PC-9 (cell line): ENCODE results near the gene COL8A2. TPM values are rescaled to one million over a fixed set of nuclear protein-coding genes. Genes with fewer than 3 reads are reported as not detected.

Experiments used
- BruUV-seq: library from RNA; stranded (reverse); fragments of 400-500 nt; replicated peaks from 2 replicates; lab custom pipeline; 2021; lab: Mats Ljungman, UMichigan
- CTCF ChIA-PET: fragments of 300-600 bp; sonication (Branson Sonifier 250); formaldehyde crosslinking; loops from one replicate; lab custom pipeline; 2022; ENCODE audit warnings: antibody characterized with exemption; lab: Charles Lee
- POLR2A ChIA-PET: fragments of 300-600 bp; sonication (Branson Sonifier 250); formaldehyde crosslinking; loops from one replicate; lab custom pipeline; 2022; ENCODE audit warnings: antibody characterized with exemption; ENCODE audit not compliant: unreplicated experiment; lab: Charles Lee
- DNase-seq, 2 experiments: peaks; one replicate each; pipeline versions ENCODE4 v3.0.0 to v3.0.0-alpha.2; 2015 to 2022; ENCODE audit warnings: mixed read lengths in 1 of 2
- H2AFZ ChIP-seq: fragments of 200-600 bp; sonication (generic); 2 replicates; pipeline ENCODE4 v1.8.1; 2017; ENCODE audit warnings: antibody characterized with exemption
- H3F3A ChIP-seq: fragments of 200-600 bp; sonication (generic); 2 replicates; pipeline ENCODE4 v1.8.1; 2017; ENCODE audit warnings: antibody characterized with exemption, mild to moderate bottlenecking, low read depth; ENCODE audit not compliant: insufficient read depth
- H3K27ac ChIP-seq: fragments of 200-600 bp; sonication (generic); 2 replicates; pipeline ENCODE4 v1.6.1; 2016; ENCODE audit warnings: mixed run types
- H3K27me3 ChIP-seq: fragments of 200-600 bp; sonication (generic); 2 replicates; pipeline ENCODE4 v1.6.1; 2016; ENCODE audit warnings: low read depth, mixed run types; ENCODE audit not compliant: insufficient read depth
- H3K36me3 ChIP-seq: fragments of 200-600 bp; sonication (generic); 2 replicates; pipeline ENCODE4 v1.6.1; 2016; ENCODE audit warnings: low read depth, mixed run types
- H3K4me1 ChIP-seq: fragments of 200-600 bp; sonication (generic); replicated peaks from 2 replicates; pipeline ENCODE4 v1.6.1; 2016; ENCODE audit warnings: mixed run types; ENCODE audit not compliant: insufficient read depth
- H3K4me2 ChIP-seq: fragments of 200-600 bp; sonication (generic); 2 replicates; pipeline ENCODE4 v1.6.1; 2017; ENCODE audit warnings: mixed run types
- H3K4me3 ChIP-seq: fragments of 200-600 bp; sonication (generic); 2 replicates; pipeline ENCODE4 v1.6.1; 2016; ENCODE audit warnings: mixed run types
- H3K79me2 ChIP-seq: fragments of 200-600 bp; sonication (generic); 2 replicates; pipeline ENCODE4 v1.6.1; 2017; ENCODE audit warnings: low read depth, mixed run types
- H3K9me2 ChIP-seq: fragments of 200-600 bp; sonication (generic); 2 replicates; pipeline ENCODE4 v1.8.1; 2017; ENCODE audit warnings: mild to moderate bottlenecking; ENCODE audit not compliant: insufficient read depth
- H3K9me3 ChIP-seq: fragments of 200-600 bp; sonication (generic); 2 replicates; pipeline ENCODE4 v1.8.1; 2016; ENCODE audit warnings: low read depth; ENCODE audit not compliant: insufficient read depth
- H4K20me1 ChIP-seq: fragments of 200-600 bp; sonication (generic); 2 replicates; pipeline ENCODE4 v1.8.1; 2017; ENCODE audit not compliant: insufficient read depth
- EZH2 ChIP-seq: fragments of 200-600 bp; sonication (generic); IDR thresholded peaks from 2 replicates; pipeline ENCODE4 v1.8.0; 2017; ENCODE audit warnings: antibody characterized with exemption, low read depth
- intact Hi-C: fragments of 100-400 bp; cut with micrococcal nuclease; formaldehyde crosslinking; loops from one replicate; pipeline ENCODE4 v1.10.0; 2022; ENCODE audit not compliant: unreplicated experiment
- total RNA-seq: library from RNA; stranded (reverse); gene quantifications from 2 replicates; pipeline ENCODE4 v1.2.3, GENCODE V29; 2021
- TF ChIP-seq, protein P1 (sequence below): fragments of 200-600 bp; sonication (generic); conservative IDR thresholded peaks from 2 replicates; pipeline ENCODE4 v1.6.1; 2017; ENCODE audit warnings: mixed run types, antibody characterized with exemption, mild to moderate bottlenecking, moderate library complexity

Gene COL8A2
- total RNA-seq, 1 experiment from 2014 or later = 0.20 TPM

DNA sequence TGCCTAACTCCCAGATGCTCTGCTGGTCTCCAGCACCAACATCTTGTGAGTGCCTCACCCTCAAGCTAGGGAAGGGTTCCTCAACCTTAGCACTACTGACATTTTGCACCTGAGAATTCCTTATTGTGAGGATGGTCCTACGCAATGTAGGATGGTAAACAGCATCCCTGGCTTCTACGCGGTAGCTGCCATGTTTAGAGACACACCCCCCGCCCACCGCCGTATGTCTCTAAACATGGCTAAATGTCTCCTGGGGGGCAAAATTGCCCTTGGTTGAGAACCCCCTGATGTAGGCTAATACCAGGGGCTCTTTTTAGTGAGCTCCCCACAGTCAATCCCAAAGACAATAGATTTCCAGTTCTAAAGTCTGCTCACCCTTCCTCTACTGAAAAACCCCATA is 28.5 kb upstream of the COL8A2 start:
- H2AFZ ChIP-seq = no peak overlapping the region
- no peak overlapping the region for H3K27ac ChIP-seq
- DNase-seq = no peak
- H4K20me1 ChIP-seq = peaks cover 8% of the 10 kb centered on the region; the same call in 1 of the 2 replicates
- POLR2A ChIA-PET = interaction anchor here (0.9 kb wide), 1 partner anchor 81 kb away, joined by 9 read pairs; no protein-coding TSS in a partner anchor
- H3K79me2 ChIP-seq = peaks cover 32% of the 10 kb centered on the region
- no peaks in the 10 kb centered on the region for H3K36me3 ChIP-seq
- no peak overlapping the region for H3K4me3 ChIP-seq
- CTCF ChIA-PET = no interaction called here
- intact Hi-C loops = no loop called here
- H3K9me2 ChIP-seq = no peaks in the 10 kb centered on the region
- H3K27me3 ChIP-seq = no peaks in the 10 kb centered on the region
- peaks cover 44% of the 10 kb centered on the region for H3K4me1 ChIP-seq
- peaks cover 10% of the 10 kb centered on the region for H3F3A ChIP-seq
- no peak overlapping the region for H3K4me2 ChIP-seq
- no TSS peak for BruUV-seq
- H3K9me3 ChIP-seq = no peaks in the 10 kb centered on the region
- no peak for TF ChIP-seq EZH2
- TF ChIP-seq, protein P1, sequence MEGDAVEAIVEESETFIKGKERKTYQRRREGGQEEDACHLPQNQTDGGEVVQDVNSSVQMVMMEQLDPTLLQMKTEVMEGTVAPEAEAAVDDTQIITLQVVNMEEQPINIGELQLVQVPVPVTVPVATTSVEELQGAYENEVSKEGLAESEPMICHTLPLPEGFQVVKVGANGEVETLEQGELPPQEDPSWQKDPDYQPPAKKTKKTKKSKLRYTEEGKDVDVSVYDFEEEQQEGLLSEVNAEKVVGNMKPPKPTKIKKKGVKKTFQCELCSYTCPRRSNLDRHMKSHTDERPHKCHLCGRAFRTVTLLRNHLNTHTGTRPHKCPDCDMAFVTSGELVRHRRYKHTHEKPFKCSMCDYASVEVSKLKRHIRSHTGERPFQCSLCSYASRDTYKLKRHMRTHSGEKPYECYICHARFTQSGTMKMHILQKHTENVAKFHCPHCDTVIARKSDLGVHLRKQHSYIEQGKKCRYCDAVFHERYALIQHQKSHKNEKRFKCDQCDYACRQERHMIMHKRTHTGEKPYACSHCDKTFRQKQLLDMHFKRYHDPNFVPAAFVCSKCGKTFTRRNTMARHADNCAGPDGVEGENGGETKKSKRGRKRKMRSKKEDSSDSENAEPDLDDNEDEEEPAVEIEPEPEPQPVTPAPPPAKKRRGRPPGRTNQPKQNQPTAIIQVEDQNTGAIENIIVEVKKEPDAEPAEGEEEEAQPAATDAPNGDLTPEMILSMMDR = no peak

DNA sequence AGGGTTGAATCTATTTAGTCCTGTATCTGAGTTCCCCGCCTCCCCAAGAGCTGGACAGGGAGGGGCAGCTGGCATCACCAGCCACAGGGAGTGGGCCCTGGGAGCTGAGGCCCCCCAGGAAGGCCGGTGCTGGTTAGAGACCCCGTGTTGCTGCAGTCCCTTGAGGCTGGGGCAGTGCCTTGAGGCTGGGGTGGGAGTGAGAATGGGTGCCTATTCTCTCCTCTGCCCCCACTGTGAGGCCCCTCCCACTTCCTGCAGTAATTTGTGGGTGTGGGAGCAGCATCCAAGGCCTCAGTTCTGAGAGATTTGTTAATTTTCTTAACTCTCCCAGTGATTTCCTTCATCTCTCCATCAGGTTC is 26.8 kb upstream of the COL8A2 start:
- ChIA-PET POLR2A (interaction anchor here (1.0 kb wide), 1 partner anchor 11 kb away, joined by 3 read pairs; no protein-coding TSS in a partner anchor), CTCF (interaction anchor here (2.9 kb wide), 1 partner anchor 11 kb away, joined by 12 read pairs; no protein-coding TSS in a partner anchor)
- H3K36me3 ChIP-seq = 0 out of 2 replicates have a peak, but pooled peaks cover 2% of the 10 kb centered on the region
- no peaks in the 10 kb centered on the region for H3K9me2 ChIP-seq
- no peak overlapping the region for H3K4me3 ChIP-seq
- no peaks in the 10 kb centered on the region; the same call in 1 of the 2 replicates for H4K20me1 ChIP-seq
- H3K27ac ChIP-seq = peak overlapping the region; percentile 95
- DNase-seq = no peak
- no peaks in the 10 kb centered on the region for H3K9me3 ChIP-seq
- peaks cover 32% of the 10 kb centered on the region for H3K79me2 ChIP-seq
- TF ChIP-seq, protein P1 = no peak
- no peak for TF ChIP-seq EZH2
- BruUV-seq = no TSS peak
- H3K27me3 ChIP-seq = no peaks in the 10 kb centered on the region
- H2AFZ ChIP-seq = no peak overlapping the region
- intact Hi-C loops = no loop called here
- peaks cover 10% of the 10 kb centered on the region for H3F3A ChIP-seq
- H3K4me2 ChIP-seq = 0 out of 2 replicates have a peak overlapping the region, but pooled peaks have one; percentile 83
- peaks cover 42% of the 10 kb centered on the region for H3K4me1 ChIP-seq

DNA sequence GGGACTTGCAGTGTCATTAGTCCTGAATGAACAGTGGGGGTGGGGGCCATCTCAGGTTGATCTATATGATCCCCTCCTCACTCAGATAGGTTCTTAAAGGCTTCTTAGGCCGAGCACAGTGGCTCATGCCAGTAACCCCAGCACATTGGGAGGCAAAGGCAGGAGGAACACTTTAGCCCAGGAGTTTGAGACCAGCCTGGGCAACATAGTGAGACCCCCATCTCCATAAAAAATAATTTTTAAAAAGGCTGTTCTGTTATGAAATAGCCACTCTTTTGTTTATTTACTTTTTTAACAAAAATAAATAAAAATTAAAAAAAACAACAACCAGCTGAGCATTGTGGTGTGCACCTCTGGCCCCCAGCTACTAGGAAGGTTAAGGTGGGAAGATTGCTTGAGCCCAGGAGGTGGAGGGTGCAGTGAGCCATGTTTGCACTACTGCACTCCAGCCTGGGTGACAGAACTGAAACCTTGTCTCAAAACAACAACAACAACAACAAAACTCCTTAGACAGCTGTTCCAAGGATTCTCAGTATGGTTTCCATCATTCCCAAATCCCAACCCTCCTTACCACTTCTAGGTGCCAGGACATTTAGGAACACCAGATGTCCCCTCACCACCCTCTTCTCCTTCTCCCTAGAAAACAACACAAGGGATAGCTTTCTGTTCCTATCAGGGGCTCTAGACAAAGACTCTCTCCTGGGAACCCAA is 26.3 kb upstream of the COL8A2 start:
- intact Hi-C loops = no loop called here
- H3F3A ChIP-seq = peaks cover 10% of the 10 kb centered on the region

More for the DNA sequence above, 26.3 kb upstream of the COL8A2 start:
- no peak overlapping the region for H3K4me3 ChIP-seq
- peaks cover 42% of the 10 kb centered on the region for H3K4me1 ChIP-seq
- no peaks in the 10 kb centered on the region for H3K27me3 ChIP-seq
- BruUV-seq = TSS peak; percentile 25
- H3K9me2 ChIP-seq = no peaks in the 10 kb centered on the region
- no peak for DNase-seq
- peaks cover 31% of the 10 kb centered on the region for H3K79me2 ChIP-seq
- ChIA-PET POLR2A (interaction anchor here (1.0 kb wide), 1 partner anchor 11 kb away, joined by 3 read pairs; no protein-coding TSS in a partner anchor), CTCF (interaction anchor here (0.7 to 3.3 kb wide), 3 partner anchors 11 to 70 kb away, joined by 6 to 42 read pairs (median 12); no protein-coding TSS in a partner anchor)
- H3K27ac ChIP-seq = peak overlapping the region; percentile 95
- H3K9me3 ChIP-seq = no peaks in the 10 kb centered on the region
- no peak overlapping the region for H2AFZ ChIP-seq
- H3K4me2 ChIP-seq = peak overlapping the region; percentile 83
- no peaks in the 10 kb centered on the region; the same call in 1 of the 2 replicates for H4K20me1 ChIP-seq
- TF ChIP-seq, protein P1 = no peak
- TF ChIP-seq EZH2 = no peak
- 0 out of 2 replicates have a peak, but pooled peaks cover 5% of the 10 kb centered on the region for H3K36me3 ChIP-seq
